GM21447 (cell line): Measurements from ENCODE around the gene MICALL1.
"Not testable (repeated sequence)": the region's sequence is repeated elsewhere in the genome, so short reads cannot be mapped to it uniquely, and the experiment has no call there.

ENCODE experiments used
- ATAC-seq: cut with Tn5 transposase; IDR thresholded peaks from one replicate; pipeline ENCODE4 v1.9.1; 2021; ENCODE audit not compliant: unreplicated experiment

MICALL1 gene

DNA sequence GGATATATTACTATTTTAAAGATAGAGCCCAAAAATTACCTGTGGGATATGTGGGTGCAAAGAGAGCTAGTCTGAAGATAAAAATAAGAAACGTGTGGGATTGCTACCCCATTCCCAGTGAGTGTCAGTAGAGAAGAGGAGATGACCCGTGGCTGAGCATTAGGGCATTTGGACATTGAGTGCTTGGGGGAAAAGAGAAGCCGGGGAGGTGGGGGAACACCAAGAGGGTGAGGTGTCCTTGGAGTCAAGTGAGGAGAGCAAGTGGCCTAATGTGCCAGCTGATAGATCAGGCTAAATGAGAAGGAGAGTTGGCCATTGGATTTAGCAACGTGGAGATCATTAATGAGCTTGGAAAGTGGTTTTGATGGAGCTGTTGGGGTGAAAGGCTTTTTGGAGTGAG lies 48.6 kb downstream of the MICALL1 start:
- ATAC-seq = no peak

DNA sequence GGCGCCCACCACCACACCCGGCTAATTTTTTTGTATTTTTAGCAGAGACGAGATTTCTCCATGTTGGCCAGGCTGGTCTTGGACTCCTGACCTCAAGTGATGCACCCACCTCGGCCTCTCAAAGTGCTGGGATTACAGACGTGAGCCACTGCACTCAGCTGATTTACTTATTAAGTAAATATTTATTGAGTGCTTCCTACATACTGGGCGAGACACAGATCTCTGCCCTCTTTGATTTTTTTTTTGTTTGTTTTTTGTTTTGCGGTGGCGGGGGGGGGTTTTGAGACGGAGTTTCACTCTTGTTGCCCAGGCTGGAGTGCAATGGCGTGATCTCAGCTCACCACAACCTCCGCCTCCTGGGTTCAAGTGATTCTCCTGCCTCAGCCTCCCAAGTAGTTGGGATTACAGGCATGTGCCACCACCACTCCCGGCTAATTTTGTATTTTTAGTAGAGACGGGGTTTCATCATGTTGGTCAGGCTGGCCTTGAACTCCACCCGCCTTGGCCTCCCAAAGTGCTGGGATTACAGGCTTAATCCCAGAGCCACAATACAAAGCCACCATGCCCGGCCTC lies 49.8 kb downstream of the MICALL1 start:
- not testable (repeated sequence) for ATAC-seq

DNA sequence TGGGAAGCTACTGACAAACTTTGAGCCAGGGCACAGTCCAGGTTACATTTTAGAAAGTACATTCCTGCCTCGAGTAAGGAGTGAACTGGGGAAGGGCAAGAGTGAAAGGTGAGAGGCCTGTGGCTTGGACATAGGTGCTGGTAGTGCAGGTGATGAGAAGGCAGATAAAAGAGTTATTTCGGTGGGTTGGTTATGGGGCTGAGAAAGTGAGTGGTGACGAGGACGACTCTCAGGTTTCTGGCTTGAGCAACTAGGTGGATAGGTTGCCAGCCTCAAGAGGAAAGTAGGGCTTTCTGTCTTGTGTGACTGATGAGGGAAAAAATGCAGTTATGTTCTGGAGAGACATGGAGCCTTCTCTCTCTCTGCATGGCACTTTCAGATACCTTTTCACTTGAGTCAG lies 51.1 kb downstream of the MICALL1 start:
- ATAC-seq = no peak

DNA sequence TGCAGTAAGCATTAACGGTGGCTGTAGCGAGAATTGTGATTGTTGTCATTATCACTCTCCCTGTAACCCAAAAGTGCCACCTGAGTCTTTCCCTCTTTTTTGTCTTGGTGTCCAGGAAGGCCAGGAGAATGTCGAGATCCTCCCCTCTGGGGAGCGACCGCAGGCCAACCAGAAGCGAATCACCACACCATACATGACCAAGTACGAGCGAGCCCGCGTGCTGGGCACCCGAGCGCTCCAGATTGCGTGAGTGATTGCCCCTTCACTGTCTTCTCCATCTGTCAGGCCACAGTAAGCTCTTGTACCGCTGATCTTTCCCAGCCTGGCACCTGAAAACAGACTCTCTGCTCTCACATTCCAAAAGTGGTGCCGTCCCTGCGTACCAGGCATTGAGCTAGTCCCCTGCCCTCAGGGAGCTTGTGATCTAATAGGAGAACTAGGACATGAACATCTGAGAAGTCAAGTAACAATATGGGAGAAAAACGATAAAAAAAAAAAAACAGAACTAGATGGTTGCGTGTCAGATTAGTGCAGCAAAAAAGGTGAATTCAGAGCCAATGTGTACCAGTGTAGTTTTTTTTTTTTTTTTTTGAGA lies 53.2 kb downstream of the MICALL1 start:
- no peak for ATAC-seq

DNA sequence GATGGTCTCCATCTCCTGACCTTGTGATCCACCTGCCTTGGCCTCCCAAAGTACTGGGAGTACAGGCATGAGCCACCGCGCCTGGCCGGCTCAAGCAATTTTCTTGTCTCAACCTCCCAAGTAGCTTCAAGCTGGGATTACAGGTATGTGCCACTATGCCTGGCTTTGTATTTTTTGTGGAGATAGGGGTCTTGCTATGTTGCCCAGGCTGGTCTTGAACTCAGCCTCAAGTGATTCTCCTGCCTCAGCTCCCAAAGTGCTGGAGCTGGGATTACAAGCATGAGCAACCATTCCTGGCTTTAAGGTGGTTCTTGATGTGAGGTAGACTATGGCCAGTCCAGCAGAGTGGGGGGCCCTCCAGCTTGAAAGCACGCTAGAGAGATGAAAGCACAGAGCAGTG lies 55.0 kb downstream of the MICALL1 start:
- no peak for ATAC-seq

DNA sequence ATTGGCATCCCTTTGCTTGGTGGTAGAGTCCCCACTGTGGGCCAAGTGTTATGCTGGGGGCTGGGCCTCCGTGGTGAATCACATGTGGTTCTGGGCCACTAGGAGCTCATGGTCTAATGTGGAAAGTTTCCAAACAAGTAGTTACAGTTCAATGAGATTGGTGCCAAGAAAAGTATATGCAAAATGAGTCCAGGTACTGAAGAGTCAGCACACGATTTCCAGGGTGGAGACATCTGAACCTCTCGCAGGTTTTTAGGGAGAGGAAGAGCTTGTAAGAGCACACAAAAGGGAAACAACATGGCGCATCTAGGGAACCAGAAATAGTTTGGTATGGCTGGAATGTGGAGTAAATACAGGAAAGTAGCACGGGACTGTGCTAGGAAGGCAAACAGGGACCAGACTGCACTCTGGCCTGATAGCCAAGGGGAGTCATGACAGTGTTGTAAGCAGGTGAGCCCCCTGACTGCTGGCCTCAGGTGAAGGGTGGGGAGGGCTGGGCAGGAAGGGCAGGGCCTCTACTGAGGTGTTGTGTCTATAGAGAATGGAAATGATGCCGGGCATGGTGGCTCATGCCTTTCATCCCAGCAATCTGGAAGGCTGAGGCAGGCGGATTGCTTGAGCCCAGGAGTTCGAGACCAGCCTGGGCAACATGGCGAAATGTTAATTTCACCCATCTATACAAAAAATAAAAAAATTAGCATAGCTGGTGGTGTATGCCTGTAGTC lies 60.0 kb downstream of the MICALL1 start:
- no peak for ATAC-seq

DNA sequence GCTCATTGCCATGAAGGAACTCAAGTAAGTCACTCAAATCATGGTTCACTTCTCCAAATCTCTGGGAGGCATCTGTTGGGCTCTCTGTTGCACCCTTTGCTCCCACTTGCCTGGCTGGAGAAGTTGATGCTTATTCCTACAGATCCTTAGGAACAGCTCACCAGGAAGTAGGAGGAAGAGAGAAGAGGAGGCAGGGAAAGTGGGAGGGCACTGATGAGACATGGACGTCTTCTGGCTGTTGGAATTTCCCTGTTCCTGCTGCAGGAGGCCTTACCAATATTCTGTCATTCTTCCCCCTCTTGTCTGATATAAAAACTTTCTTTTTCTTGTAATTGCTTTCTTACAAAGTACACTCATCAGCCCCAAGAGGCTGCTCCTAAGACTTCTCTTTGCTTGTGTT lies 61.0 kb downstream of the MICALL1 start:
- no peak for ATAC-seq

DNA sequence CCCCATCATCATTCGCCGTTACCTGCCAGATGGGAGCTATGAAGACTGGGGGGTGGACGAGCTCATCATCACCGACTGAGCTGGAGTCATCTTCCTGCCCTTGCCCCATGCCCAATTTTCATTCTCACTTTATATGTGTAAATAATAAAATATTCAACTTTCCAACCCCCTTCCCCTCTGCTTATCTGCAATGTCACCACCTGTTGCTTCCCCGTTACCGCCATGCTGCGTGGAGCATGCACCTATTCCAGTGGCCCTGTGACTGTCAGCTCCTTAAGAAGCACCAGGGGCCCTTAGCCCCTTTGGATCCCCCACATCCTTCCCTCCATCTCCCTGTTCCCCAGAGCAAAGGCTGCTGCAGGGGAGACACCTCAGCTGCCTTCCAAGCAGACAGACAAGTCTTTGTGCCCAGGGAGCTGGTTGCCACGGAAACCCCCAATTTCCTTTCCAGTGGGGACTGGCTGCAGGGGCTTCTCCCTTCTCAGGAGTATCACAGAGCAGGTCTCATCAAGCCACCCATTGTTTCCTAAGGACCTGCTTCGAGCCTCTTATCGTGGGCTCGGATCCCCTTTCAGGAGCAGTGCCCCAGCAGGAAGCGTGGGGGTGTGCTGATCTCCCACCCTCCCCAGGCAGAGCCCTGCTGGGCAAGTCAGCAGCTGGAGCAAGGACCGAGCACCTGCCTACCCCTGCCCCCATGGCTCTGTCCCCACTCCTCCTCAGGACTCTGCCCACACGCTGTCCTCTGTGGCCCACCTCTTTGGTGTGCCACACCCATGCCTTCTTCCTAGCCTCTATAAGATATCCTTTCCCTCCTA lies 61.7 kb downstream of the MICALL1 start:
- no peak for ATAC-seq

DNA sequence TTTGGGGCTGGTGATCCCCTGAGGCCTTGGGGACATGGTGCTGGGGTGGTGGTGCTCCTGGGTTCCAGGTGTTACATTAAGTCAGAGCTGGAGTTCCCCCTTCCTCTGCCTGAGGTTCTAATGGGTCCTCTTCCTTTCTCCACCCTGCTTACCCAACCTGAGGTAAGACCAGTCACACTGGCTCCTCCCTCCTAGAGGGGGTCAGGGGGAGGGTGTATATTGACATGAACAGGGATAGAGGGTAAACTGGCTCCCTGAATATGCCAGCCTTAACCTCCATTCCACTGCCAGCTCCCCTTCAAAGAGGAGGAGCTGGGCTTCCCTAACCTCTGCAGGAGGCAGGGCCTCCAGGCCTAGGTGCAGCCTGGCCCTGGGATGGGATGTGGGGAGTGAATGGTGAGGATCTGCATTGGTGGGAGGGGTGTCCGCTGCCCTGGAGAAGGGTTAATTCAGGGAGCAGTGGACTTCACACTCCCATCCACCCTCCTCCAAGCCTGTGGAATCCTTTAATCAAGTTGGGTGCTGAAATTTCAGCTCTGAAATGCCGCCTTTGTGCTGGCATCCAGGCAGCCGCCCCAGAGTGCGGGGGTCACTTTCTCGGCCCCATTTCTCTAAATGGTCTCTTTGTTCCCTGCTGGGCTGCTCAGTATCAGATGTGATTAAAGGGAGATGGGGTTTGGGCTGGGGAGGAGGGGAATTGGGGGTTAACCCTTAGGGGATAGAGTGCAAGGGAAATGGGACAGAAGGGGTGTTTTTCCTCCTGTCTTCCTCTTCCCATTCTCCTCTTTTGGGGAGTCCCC lies 62.6 kb downstream of the MICALL1 start:
- no peak for ATAC-seq

DNA sequence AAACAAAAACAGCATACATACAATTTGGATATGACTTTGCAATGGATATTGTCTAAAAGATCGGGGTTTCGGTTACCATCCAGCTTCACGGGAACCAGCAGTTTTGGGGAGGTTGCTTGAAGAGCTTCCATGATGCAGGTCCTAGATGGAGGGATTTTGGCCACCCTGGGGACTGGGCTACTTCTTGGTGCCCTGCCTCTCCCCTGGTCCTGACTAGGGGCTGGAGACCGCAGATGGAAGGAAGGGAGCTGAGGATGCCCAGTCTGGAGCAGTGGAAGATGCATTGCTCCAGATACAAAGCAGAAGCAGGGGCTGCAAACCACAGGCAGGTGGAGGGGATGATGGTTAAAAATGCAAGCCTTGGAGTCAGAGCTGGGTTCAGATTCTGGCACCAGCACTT lies 64.8 kb downstream of the MICALL1 start:
- no peak for ATAC-seq

DNA sequence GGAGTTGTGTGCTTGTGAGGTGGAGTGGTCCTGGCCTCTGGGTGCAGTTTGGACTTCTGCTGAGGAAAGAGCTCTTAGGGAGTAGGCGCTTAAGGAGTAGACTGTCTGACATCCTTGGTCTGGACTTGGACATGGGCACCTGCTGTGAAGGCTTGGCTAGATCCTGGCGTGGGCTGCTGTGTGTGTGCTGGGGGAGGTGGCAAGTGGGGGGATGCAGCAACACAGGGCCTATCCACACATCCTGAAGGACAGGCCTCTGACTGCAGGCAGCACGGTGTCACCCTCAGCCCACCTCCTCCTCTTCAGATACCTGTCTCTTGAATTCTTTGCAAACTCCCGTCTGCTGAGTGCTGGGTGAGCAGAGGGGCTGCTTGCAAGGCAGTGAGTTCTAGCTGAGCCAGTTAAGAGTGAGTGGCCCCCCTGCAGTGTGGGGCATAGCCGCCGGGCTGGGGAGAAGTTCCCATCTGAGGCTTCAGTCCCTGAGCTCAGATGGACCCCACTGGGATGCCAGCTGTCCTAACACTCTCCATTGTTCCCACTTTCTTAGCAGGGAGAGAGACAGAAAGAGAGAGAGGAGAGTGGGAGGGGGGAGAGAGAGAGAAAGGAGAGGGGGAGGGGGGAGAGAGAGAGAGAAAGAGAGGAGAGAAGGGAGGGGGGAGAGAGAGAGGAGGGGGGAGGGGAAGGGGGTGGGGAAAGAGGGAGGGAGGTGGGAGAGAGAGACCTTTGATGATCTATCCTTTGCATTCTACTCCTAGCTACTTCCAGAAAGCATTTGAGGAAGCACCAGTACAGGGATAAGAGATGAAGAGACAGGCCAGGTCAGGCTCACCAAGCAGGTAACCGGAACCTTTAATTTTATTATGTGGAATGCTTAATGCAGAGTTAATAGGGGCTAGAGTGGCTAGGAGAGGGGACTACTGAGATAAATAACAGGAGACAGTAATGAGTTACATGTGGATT lies 65.7 kb downstream of the MICALL1 start:
- no peak for ATAC-seq

DNA sequence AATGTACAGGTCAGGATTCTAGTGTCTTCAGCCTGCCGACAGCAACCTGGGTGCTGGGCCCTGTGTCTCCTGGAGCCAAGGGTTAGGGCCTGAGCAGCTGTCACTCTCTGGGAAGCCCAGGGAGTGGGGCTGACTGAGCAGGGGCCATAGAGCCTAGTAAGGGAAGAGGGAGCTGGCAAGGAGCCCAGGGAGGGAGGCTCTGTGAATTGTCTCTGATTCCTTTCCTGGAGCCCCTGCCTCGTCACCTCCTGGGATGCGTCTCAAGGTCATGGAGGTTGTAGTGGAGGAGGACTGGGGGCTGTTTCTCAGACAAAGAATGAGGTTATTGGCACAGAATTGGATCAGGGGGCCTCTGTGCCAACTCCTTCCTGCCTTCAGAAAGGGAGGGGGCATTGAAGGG lies 66.4 kb downstream of the MICALL1 start:
- ATAC-seq = no peak

DNA sequence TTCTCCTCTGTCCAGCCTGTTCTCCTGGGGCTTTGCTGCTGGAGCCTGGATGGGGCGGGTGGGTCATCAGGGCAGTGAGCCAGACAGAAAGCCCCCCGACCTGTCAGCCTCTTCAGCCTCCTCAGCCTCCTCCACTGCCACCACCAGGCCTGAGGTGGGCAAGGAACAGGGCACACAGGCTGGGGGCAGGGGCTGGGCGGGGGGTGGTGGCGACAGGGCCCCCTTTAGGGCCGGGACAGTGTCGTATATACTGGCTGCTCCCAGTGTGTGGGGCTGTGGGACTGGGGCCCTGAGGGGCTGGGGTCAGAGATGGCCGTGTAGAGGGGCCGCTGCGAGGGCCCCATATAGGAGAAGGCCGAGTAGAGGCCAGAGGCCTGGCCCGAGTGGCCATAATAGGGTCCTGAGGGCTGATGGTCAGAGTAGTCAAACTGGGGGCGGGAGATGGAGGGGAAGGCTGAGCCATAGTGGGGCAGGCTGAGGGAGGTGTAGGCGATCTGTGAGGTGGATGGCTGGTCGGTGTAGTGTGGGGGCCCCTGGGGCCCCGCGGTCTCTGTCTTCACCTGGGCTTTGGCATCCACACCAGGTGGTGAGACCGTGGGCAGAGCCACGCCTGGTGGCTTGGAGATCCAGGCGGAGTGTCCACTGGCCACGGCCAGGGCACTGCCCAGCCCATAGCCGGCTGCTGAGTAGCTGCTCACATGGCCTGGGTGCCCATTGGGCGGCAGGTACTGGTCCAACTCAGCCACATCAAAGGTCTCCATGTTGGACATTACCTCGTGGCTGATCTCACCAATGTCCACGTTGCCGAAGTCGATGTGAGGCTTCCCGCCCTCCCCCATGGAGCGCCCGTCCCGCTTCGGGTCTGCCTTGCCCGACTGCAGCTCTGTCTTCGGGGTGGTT lies 67.4 kb downstream of the MICALL1 start:
- no peak for ATAC-seq

DNA sequence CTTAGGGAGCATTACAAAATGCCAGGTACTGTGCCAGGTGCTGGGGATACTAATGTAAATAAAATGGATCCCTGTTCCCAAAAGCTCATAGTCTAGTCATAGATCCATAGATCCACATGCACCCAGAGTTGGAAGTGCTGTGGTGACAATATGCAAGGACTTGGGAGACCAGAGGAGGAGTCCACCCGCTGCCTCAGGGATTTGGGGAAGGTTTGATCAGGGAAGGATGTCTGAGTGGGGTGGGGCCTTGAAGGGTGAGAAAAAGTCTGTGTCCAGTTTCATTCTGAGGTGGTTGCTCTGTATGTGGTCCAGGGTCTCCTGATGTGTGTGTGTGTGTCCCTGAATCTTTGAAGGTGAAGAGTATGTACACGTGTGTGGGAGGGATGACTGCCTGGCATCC lies 69.1 kb downstream of the MICALL1 start:
- ATAC-seq = no peak

DNA sequence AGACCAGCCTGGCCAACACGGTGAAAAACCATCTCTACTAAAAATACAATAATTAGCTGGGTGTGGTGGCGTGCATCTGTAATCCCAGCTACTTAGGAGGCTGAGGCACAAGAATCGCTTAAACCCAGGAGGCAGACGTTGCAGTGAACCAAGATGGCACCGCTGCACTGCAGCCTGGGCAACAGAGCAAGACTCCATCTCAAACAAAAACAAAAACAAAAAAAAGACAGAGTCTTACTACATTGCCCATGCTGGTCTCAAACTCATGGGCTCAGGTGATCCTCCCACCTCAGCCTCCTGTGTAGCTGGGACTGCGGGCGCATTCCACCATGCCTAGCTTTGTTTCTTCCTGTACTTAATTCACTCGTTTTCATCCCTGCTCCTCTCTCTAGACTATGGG lies 69.9 kb downstream of the MICALL1 start:
- not testable (repeated sequence) for ATAC-seq

DNA sequence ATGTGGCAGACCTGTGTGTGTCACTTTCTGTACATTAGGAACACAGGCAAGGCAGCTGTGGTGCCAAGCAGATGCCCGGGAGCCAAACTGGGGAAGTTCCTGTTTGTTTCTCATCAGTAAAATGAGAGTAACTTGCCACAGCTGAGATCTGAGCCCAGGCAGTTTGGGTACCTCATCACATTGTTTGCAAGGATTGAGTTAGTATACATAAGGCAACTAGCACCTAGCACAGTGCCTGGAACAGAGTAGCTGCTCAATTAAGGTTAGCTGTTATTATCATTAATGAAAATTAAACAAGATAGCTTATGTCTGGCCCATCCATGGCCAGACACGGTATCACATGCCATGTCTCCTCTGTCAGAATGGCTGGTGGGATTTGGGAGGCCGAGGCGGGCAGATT lies 70.5 kb downstream of the MICALL1 start:
- no peak for ATAC-seq

DNA sequence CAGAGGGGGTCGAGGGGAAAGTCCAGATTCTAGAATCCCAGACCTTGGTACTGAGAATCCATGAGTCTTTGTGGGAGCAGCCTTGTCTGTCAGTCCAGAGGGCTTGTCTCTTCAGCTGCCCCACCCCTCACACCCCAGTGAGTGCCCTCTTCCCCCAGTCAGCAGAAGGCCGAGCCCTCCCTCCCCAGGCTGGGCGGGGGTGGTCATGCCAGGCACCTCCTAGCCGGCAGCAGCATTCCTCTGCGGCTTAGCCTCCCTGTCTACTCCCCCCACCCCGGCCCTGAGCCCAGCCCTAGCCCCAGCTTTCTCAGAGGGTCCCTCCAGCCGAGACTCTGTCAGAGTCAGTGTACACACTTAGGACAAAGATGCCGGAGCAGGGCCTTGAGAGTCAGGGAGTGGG lies 73.7 kb downstream of the MICALL1 start:
- ATAC-seq = no peak

DNA sequence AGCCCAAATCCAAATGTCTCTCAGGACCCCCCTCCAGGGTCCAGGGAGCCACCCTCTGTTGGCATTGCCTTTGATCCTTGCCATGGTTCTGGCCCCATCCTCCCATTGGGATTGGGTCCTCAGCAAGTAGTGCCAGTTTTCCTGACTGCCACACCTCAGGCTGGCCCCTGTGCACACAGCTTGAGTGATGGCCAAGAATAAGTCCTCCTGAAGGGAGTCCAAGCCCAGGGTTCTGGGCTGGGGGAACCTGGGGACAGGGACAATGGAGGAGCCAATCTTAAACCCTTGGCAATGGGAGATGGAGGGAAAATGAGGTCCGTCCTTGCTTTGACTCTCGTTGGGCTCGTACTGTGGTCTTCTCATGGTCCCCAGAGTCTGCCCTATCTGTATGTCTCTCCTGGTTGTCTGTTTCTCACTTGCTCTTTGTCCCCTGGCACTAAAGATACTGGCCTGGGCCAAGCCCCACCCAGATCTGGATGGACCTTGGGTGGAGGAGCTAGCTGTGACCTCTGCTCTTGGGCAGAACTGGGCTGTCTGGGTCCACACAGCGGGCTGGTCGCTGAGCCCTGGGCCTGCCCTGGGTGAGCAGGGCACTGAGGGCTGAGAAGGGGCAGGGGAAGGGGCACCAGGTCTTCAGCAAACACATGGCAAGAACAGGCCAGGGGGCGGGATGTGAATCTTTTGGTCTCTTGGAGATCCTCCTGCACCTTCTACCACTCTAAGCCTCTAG lies 75.3 kb downstream of the MICALL1 start:
- ATAC-seq = no peak
